Panc1 (cell line): ENCODE results near the gene CDH13. TPM values are rescaled to one million over a fixed set of nuclear protein-coding genes. Genes with fewer than 3 reads are reported as not detected.

Experiments used
- ATAC-seq: fragments of 200-7000 bp; cut with Tn5 transposase; 2 replicates; pipeline ENCODE4 v1.9.1; 2020; ENCODE audit warnings: mild to moderate bottlenecking, moderate library complexity
- BruUV-seq: library from RNA; stranded (reverse); fragments of 400-500 nt; replicated peaks from 2 replicates; lab custom pipeline; 2021; lab: Mats Ljungman, UMichigan
- CTCF ChIA-PET: fragments of 300-600 bp; sonication (Branson Sonifier 250); formaldehyde crosslinking; loops from one replicate; lab custom pipeline; 2022; ENCODE audit warnings: antibody characterized with exemption; lab: Charles Lee
- POLR2A ChIA-PET: fragments of 300-600 bp; sonication (Branson Sonifier 250); formaldehyde crosslinking; loops from one replicate; lab custom pipeline; 2022; ENCODE audit warnings: antibody characterized with exemption; lab: Charles Lee
- DNase-seq: peaks from one replicate; pipeline ENCODE4 v3.0.0-alpha.2; 2010; ENCODE audit warnings: low read depth, low spot score
- H3K27ac ChIP-seq: 2 replicates; pipeline ENCODE4 v1.5.1; 2011; ENCODE audit warnings: mild to moderate bottlenecking, low read length, inconsistent platforms
- H3K27me3 ChIP-seq: fragments of 200-500 bp; sonication (Bioruptor generic); 2 replicates; pipeline ENCODE4 v1.6.0; 2014; ENCODE audit warnings: low read length, inconsistent platforms; ENCODE audit not compliant: control insufficient read depth, insufficient read depth
- H3K36me3 ChIP-seq: fragments of 200-500 bp; sonication (Bioruptor generic); 2 replicates; pipeline ENCODE4 v1.5.1; 2014; ENCODE audit warnings: inconsistent platforms, mild to moderate bottlenecking, low read length, moderate library complexity; ENCODE audit not compliant: control insufficient read depth, insufficient read depth
- H3K4me1 ChIP-seq: 2 replicates; pipeline ENCODE4 v1.5.1; 2011; ENCODE audit warnings: inconsistent platforms, mild to moderate bottlenecking, low read length, moderate library complexity; ENCODE audit not compliant: control insufficient read depth, insufficient read depth
- H3K4me3 ChIP-seq, 2 experiments: 2 replicates each; pipeline ENCODE4 v1.5.1; 2011 to 2012; ENCODE audit warnings: low read depth in 2 of 2, low read length in 2 of 2, mild to moderate bottlenecking in 2 of 2, inconsistent platforms in 1 of 2, moderate library complexity in 1 of 2
- H3K9me3 ChIP-seq: fragments of 200-500 bp; sonication (Bioruptor generic); 2 replicates; pipeline ENCODE4 v1.5.1; 2014; ENCODE audit warnings: low read depth, mild to moderate bottlenecking, inconsistent platforms, low read length, moderate library complexity; ENCODE audit not compliant: control insufficient read depth, insufficient read depth
- CTCF ChIP-seq: fragments of 450-650 bp; IDR thresholded peaks from 2 replicates; pipeline ENCODE4 v1.5.1; 2017; ENCODE audit warnings: mild to moderate bottlenecking
- POLR2AphosphoS5 ChIP-seq: IDR thresholded peaks from 2 replicates; pipeline ENCODE4 v1.6.1; 2012; ENCODE audit warnings: mild to moderate bottlenecking, low read depth, low read length, moderate library complexity
- REST ChIP-seq, 2 experiments: IDR thresholded peaks; 2 replicates each; pipeline ENCODE4 v1.6.1; 2011 to 2012; ENCODE audit warnings: low read depth in 2 of 2, control low read depth in 1 of 2, low read length in 1 of 2, mild to moderate bottlenecking in 1 of 2, moderate library complexity in 1 of 2; ENCODE audit not compliant: insufficient read depth in 1 of 2
- SIN3A ChIP-seq: IDR thresholded peaks from 2 replicates; pipeline ENCODE4 v1.6.1; 2012; ENCODE audit warnings: low read depth, mild to moderate bottlenecking, low read length, moderate library complexity, borderline replicate concordance; ENCODE audit not compliant: insufficient read depth
- TCF7L2 ChIP-seq: IDR thresholded peaks from 2 replicates; pipeline ENCODE4 v1.6.1; 2011; ENCODE audit warnings: mild to moderate bottlenecking, low read depth, low read length, inconsistent platforms
- in situ Hi-C: cut with HindIII; loops from 2 replicates; pipeline ENCODE4 v1.10.0; 2016; ENCODE audit warnings: low sequenced_read_pairs, low pct_unique_long_range_greater_than_20kb
- intact Hi-C: fragments of 100-400 bp; cut with micrococcal nuclease; formaldehyde crosslinking; loops from one replicate; pipeline ENCODE4 v1.10.0; 2022; ENCODE audit not compliant: unreplicated experiment
- total RNA-seq: library from RNA; stranded (reverse); gene quantifications from one replicate; pipeline ENCODE4 v1.2.1, GENCODE V29; 2021; ENCODE audit not compliant: unreplicated experiment

The CDH13 gene
- total RNA-seq, 1 experiment from 2014 or later: not detected

GRCh38 chr16:82808036-82808435 lies 181.3 kb downstream of the CDH13 start:
- H3K36me3 ChIP-seq: no peaks in the 10 kb centered on the region
- no peak for TF ChIP-seq TCF7L2
- TF ChIP-seq SIN3A: no peak
- no peak for TF ChIP-seq REST (IDR thresholded peaks at IDR 0.05; ENCODE audit: insufficient read depth in 1 of 2, low read depth in 2 of 2, low read length in 1 of 2)
- TF ChIP-seq CTCF: no peak
- H3K9me3 ChIP-seq: no peaks in the 10 kb centered on the region
- ChIA-PET POLR2A (no interaction called here), CTCF (no interaction called here)
- intact Hi-C loops (no loop called here), in situ Hi-C loops (no loop called here)
- no peaks in the 10 kb centered on the region for H3K27me3 ChIP-seq
- no peak for ATAC-seq
- BruUV-seq: no TSS peak
- no peaks in the 10 kb centered on the region for H3K4me1 ChIP-seq
- no peak overlapping the region for H3K4me3 ChIP-seq
- no peak for DNase-seq
- H3K27ac ChIP-seq: no peak overlapping the region

- POLR2A ChIA-PET: no interaction called here
These were observed 183.3 kb downstream of the CDH13 start for GRCh38 chr16:82810077-82810476.

More at GRCh38 chr16:82810077-82810476, 183.3 kb downstream of the CDH13 start:
- Histone ChIP-seq H3K4me1 (no peaks in the 10 kb centered on the region), H3K9me3 (no peaks in the 10 kb centered on the region), H3K4me3 (no peak overlapping the region), H3K27me3 (no peaks in the 10 kb centered on the region), H3K27ac (no peak overlapping the region), H3K36me3 (no peaks in the 10 kb centered on the region)
- intact Hi-C loops (no loop called here), in situ Hi-C loops (no loop called here)
- ATAC-seq (no peak), DNase-seq (no peak)
- no TSS peak for BruUV-seq
- CTCF ChIA-PET: no interaction called here
- TF ChIP-seq TCF7L2 (no peak), CTCF (no peak), POLR2AphosphoS5 (no peak), REST (IDR thresholded peaks at IDR 0.05; ENCODE audit: insufficient read depth in 1 of 2, low read depth in 2 of 2, low read length in 1 of 2) (no peak), SIN3A (no peak)
